HUES6 (cell line): Measurements from ENCODE around the gene MGMT.

ENCODE experiments used
- H3K27ac ChIP-seq: 2 replicates; pipeline ENCODE4 v1.7.0; 2013; ENCODE audit warnings: low read depth, mild to moderate bottlenecking, low read length, inconsistent platforms
- H3K27me3 ChIP-seq: 2 replicates; pipeline ENCODE4 v1.6.1; 2013; ENCODE audit warnings: low read length; ENCODE audit not compliant: control insufficient read depth, insufficient read depth
- H3K36me3 ChIP-seq: 2 replicates; pipeline ENCODE4 v1.6.1; 2013; ENCODE audit warnings: low read length; ENCODE audit not compliant: control insufficient read depth, insufficient read depth
- H3K4me1 ChIP-seq: 2 replicates; pipeline ENCODE4 v1.6.1; 2013; ENCODE audit warnings: low read length; ENCODE audit not compliant: control insufficient read depth, insufficient read depth
- H3K4me3 ChIP-seq: 2 replicates; pipeline ENCODE4 v1.5.1; 2013; ENCODE audit warnings: low read depth, low read length
- H3K9ac ChIP-seq: one replicate; pipeline ENCODE4 v1.6.1; 2013; ENCODE audit warnings: mild to moderate bottlenecking, low read length
- H3K9me3 ChIP-seq: 2 replicates; pipeline ENCODE4 v1.6.1; 2013; ENCODE audit warnings: low read depth, low read length; ENCODE audit not compliant: control insufficient read depth, insufficient read depth

MGMT gene

GRCh38 chr10:129655679-129656031, 188.6 kb downstream of the MGMT start:
- H3K9ac ChIP-seq: no peak overlapping the region
- no peaks in the 10 kb centered on the region for H3K36me3 ChIP-seq
- no peaks in the 10 kb centered on the region for H3K9me3 ChIP-seq
- H3K4me1 ChIP-seq: no peaks in the 10 kb centered on the region
- H3K27ac ChIP-seq: no peak overlapping the region
- no peaks in the 10 kb centered on the region for H3K27me3 ChIP-seq
- no peak overlapping the region for H3K4me3 ChIP-seq

- Histone ChIP-seq H3K4me1 (peaks cover under 1% of the 10 kb centered on the region; the same call in 1 of the 2 replicates), H3K4me3 (no peak overlapping the region), H3K27ac (no peak overlapping the region), H3K9me3 (no peaks in the 10 kb centered on the region), H3K36me3 (no peaks in the 10 kb centered on the region), H3K27me3 (no peaks in the 10 kb centered on the region), H3K9ac (no peak overlapping the region)
These were observed 189.6 kb downstream of the MGMT start for GRCh38 chr10:129656642-129657041.

- Histone ChIP-seq H3K9ac (no peak overlapping the region), H3K27ac (no peak overlapping the region), H3K27me3 (no peaks in the 10 kb centered on the region), H3K9me3 (no peaks in the 10 kb centered on the region), H3K36me3 (no peaks in the 10 kb centered on the region), H3K4me3 (no peak overlapping the region), H3K4me1 (peaks cover 8% of the 10 kb centered on the region)
These were observed 190.4 kb downstream of the MGMT start for GRCh38 chr10:129657297-129658017.

GRCh38 chr10:129658376-129659072, 191.5 kb downstream of the MGMT start:
- H3K9ac ChIP-seq: no peak overlapping the region
- H3K27me3 ChIP-seq: no peaks in the 10 kb centered on the region
- peaks cover 10% of the 10 kb centered on the region for H3K4me1 ChIP-seq
- H3K9me3 ChIP-seq: no peaks in the 10 kb centered on the region
- no peak overlapping the region for H3K4me3 ChIP-seq
- no peak overlapping the region for H3K27ac ChIP-seq
- no peaks in the 10 kb centered on the region for H3K36me3 ChIP-seq

GRCh38 chr10:129659508-129660268, 192.6 kb downstream of the MGMT start:
- Histone ChIP-seq H3K4me3 (no peak overlapping the region), H3K27me3 (no peaks in the 10 kb centered on the region), H3K36me3 (no peaks in the 10 kb centered on the region), H3K9me3 (peaks cover 4% of the 10 kb centered on the region), H3K27ac (no peak overlapping the region), H3K9ac (no peak overlapping the region), H3K4me1 (peaks cover 10% of the 10 kb centered on the region)

GRCh38 chr10:129660569-129660968, 193.5 kb downstream of the MGMT start:
- Histone ChIP-seq H3K27ac (no peak overlapping the region), H3K4me3 (no peak overlapping the region), H3K9ac (no peak overlapping the region), H3K4me1 (peaks cover 10% of the 10 kb centered on the region), H3K9me3 (peaks cover 9% of the 10 kb centered on the region), H3K27me3 (no peaks in the 10 kb centered on the region), H3K36me3 (no peaks in the 10 kb centered on the region)

GRCh38 chr10:129662426-129662825, 195.4 kb downstream of the MGMT start:
- Histone ChIP-seq H3K9ac (no peak overlapping the region), H3K27ac (no peak overlapping the region), H3K4me1 (peaks cover 10% of the 10 kb centered on the region), H3K36me3 (no peaks in the 10 kb centered on the region), H3K27me3 (no peaks in the 10 kb centered on the region), H3K9me3 (peaks cover 10% of the 10 kb centered on the region), H3K4me3 (no peak overlapping the region)

GRCh38 chr10:129670124-129670523, 203.1 kb downstream of the MGMT start:
- Histone ChIP-seq H3K9ac (no peak overlapping the region), H3K4me1 (no peaks in the 10 kb centered on the region), H3K36me3 (no peaks in the 10 kb centered on the region), H3K4me3 (no peak overlapping the region), H3K27me3 (no peaks in the 10 kb centered on the region), H3K9me3 (peaks cover 9% of the 10 kb centered on the region), H3K27ac (no peak overlapping the region)

GRCh38 chr10:129673292-129673691, 206.3 kb downstream of the MGMT start:
- no peak overlapping the region for H3K4me3 ChIP-seq
- H3K9me3 ChIP-seq: peaks cover 4% of the 10 kb centered on the region
- no peak overlapping the region for H3K27ac ChIP-seq
- no peaks in the 10 kb centered on the region for H3K27me3 ChIP-seq
- H3K9ac ChIP-seq: no peak overlapping the region
- H3K4me1 ChIP-seq: no peaks in the 10 kb centered on the region
- no peaks in the 10 kb centered on the region for H3K36me3 ChIP-seq

- Histone ChIP-seq H3K27ac (no peak overlapping the region), H3K36me3 (no peaks in the 10 kb centered on the region), H3K4me1 (no peaks in the 10 kb centered on the region), H3K27me3 (no peaks in the 10 kb centered on the region), H3K4me3 (no peak overlapping the region), H3K9ac (no peak overlapping the region), H3K9me3 (no peaks in the 10 kb centered on the region)
These were observed 208.2 kb downstream of the MGMT start for GRCh38 chr10:129675027-129675769.
